ENCODE measurements around the gene PIP5K1C. TPM values are rescaled to one million over a fixed set of nuclear protein-coding genes. Genes with fewer than 3 reads are reported as not detected.

Gene PIP5K1C
- total and polyA plus RNA-seq, 7 experiments from 2014 or later, result 6.8 to 32.4 (median 21.8) TPM

DNA sequence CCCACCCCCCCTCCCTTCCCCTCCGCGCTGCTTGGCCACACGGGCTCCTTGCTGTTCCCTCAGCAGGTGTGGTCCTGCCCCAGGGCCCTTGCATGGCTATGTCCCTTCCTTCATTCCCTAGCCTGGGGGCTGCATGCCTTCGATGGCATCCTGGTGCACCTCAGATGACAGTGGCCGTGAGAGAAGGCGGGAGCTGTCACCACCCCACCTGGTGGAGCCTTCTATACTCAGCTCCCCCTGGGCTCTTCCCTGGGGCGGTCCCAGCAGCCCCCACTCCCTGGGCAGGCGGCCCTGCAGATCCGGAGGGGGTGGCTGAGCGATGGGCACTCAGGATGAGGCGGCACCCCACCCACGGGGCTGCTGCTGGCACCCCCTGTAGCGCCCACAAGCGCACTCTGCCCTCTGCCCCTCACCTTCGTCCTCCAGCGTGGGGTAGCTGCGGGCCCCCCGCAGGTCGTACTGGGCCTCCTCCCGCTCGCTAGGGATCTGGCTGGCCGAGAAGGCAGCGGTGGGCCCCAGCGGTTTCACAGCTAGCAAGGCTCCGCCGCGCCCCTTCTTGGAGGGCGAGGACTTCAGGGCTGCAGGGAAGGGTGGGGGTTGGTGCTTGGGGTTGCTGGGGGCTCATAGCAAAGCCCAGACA is 56.5 kb downstream of the PIP5K1C start:
- no peaks in the 10 kb centered on the region for H3K27me3 Mint-ChIP-seq
- ChIA-PET POLR2A (no interaction called here), CTCF (interaction anchor here (1.6 kb wide), 1 partner anchor 98 kb away, joined by 3 read pairs; no protein-coding TSS in a partner anchor)
- Histone ChIP-seq H3K36me3 (ENCODE audit: control insufficient read depth in 2 of 3, insufficient read depth in 3 of 3, low read length in 3 of 3) (peaks cover 0 to 74% (median 0%) of the 10 kb centered on the region in 3 experiments), H3K4me1 (ENCODE audit: control insufficient read depth in 2 of 2, insufficient read depth in 2 of 2, low read length in 2 of 2) (no peaks in the 10 kb centered on the region), H3K4me3 (ENCODE audit: low read length) (no peak overlapping the region), H3K27ac (ENCODE audit: low read depth, low read length) (no peak overlapping the region), H3K27me3 (ENCODE audit: control insufficient read depth in 2 of 2, insufficient read depth in 2 of 2, low read length in 2 of 2) (no peaks in the 10 kb centered on the region), H3K9me3 (ENCODE audit: control insufficient read depth in 2 of 3, low read length in 3 of 3) (no peaks in the 10 kb centered on the region)
- ATAC-seq (no peak), DNase-seq (no peak)
- H3K27ac Mint-ChIP-seq, result no peak overlapping the region
- no peak overlapping the region for H3K4me3 Mint-ChIP-seq
- intact Hi-C loops (cut with micrococcal nuclease), result no loop called here
- H3K4me1 Mint-ChIP-seq, result peaks cover 0 to 2% (median 0%) of the 10 kb centered on the region in 7 donors
- H3K9me3 Mint-ChIP-seq, result no peaks in the 10 kb centered on the region
- peaks cover 0 to 9% (median 1%) of the 10 kb centered on the region in 5 donors for H3K36me3 Mint-ChIP-seq

DNA sequence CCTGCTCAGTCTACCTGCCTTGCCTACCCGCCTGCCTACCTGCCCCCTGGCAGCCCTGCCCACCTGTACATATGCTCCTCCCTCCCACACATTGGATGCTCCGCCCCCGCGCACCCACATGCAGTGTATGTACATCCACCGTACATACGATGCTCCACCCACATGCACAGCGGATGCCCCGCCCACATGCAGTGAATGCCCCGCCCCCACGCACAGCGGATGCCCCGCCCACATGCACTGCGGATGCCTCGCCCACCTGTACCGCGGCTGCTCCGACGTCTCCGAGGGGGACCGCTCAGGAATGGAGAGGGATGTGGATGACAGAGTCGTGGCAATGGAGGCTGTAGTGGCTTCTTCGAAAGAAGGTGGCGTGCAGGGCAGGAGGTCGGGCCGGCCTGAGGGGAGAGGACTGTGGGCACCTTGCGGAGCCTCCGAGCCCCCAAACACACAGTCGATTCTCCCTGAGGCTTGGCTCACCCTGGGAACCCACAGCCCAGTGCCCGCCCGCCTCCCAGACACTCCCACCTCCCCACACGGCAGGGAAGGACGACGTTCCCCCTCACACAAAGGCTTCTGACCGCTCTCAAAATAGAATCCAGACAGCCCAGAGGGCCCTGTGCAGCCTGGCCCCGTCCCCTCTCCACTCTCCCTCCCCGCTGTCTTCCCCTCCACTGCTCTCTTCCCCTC is 57.1 kb downstream of the PIP5K1C start:
- no peak overlapping the region for H3K27ac ChIP-seq (ENCODE audit: low read depth, low read length)
- H3K36me3 ChIP-seq (ENCODE audit: control insufficient read depth in 2 of 3, insufficient read depth in 3 of 3, low read length in 3 of 3), result peaks cover 0 to 75% (median 0%) of the 10 kb centered on the region in 3 experiments
- H3K4me3 ChIP-seq (ENCODE audit: low read length), result no peak overlapping the region
- Mint-ChIP-seq H3K27me3 (no peaks in the 10 kb centered on the region), H3K36me3 (peaks cover 0 to 14% (median 1%) of the 10 kb centered on the region in 5 donors), H3K4me1 (peaks cover 0 to 2% (median 0%) of the 10 kb centered on the region in 7 donors), H3K27ac (no peak overlapping the region), H3K9me3 (no peaks in the 10 kb centered on the region), H3K4me3 (no peak overlapping the region)
- H3K9me3 ChIP-seq (ENCODE audit: control insufficient read depth in 2 of 3, low read length in 3 of 3), result no peaks in the 10 kb centered on the region
- ATAC-seq, result peak; percentile 38
- ChIA-PET POLR2A (no interaction called here), CTCF (no interaction called here)
- intact Hi-C loops (cut with micrococcal nuclease), result no loop called here
- DNase-seq, result no peak
- no peaks in the 10 kb centered on the region for H3K4me1 ChIP-seq (ENCODE audit: control insufficient read depth in 2 of 2, insufficient read depth in 2 of 2, low read length in 2 of 2)
- no peaks in the 10 kb centered on the region for H3K27me3 ChIP-seq (ENCODE audit: control insufficient read depth in 2 of 2, insufficient read depth in 2 of 2, low read length in 2 of 2)

GRCh38 chr19:3642296-3642695 is 58.0 kb downstream of the PIP5K1C start:
- CTCF ChIA-PET, result no interaction called here
- H3K9me3 ChIP-seq (ENCODE audit: control insufficient read depth in 2 of 3, low read length in 3 of 3), result no peaks in the 10 kb centered on the region
- POLR2A ChIA-PET, result no interaction called here
- Mint-ChIP-seq H3K9me3 (no peaks in the 10 kb centered on the region), H3K36me3 (peaks cover 0 to 14% (median 1%) of the 10 kb centered on the region in 5 donors), H3K4me1 (peaks cover 0 to 2% (median 0%) of the 10 kb centered on the region in 7 donors), H3K4me3 (no peak overlapping the region), H3K27me3 (no peaks in the 10 kb centered on the region), H3K27ac (no peak overlapping the region)
- H3K4me3 ChIP-seq (ENCODE audit: low read length), result no peak overlapping the region
- ATAC-seq (no peak), DNase-seq (no peak)
- peaks cover 0 to 79% (median 0%) of the 10 kb centered on the region in 3 experiments for H3K36me3 ChIP-seq (ENCODE audit: control insufficient read depth in 2 of 3, insufficient read depth in 3 of 3, low read length in 3 of 3)
- no peak overlapping the region for H3K27ac ChIP-seq (ENCODE audit: low read depth, low read length)
- no peaks in the 10 kb centered on the region for H3K27me3 ChIP-seq (ENCODE audit: control insufficient read depth in 2 of 2, insufficient read depth in 2 of 2, low read length in 2 of 2)
- H3K4me1 ChIP-seq (ENCODE audit: control insufficient read depth in 2 of 2, insufficient read depth in 2 of 2, low read length in 2 of 2), result no peaks in the 10 kb centered on the region
- intact Hi-C loops (cut with micrococcal nuclease), result no loop called here

GRCh38 chr19:3641515-3642269 is 58.6 kb downstream of the PIP5K1C start:
- H3K27me3 ChIP-seq (ENCODE audit: control insufficient read depth in 2 of 2, insufficient read depth in 2 of 2, low read length in 2 of 2), result no peaks in the 10 kb centered on the region
- peaks cover 0 to 79% (median 0%) of the 10 kb centered on the region in 3 experiments for H3K36me3 ChIP-seq (ENCODE audit: control insufficient read depth in 2 of 3, insufficient read depth in 3 of 3, low read length in 3 of 3)
- H3K27ac ChIP-seq (ENCODE audit: low read depth, low read length), result no peak overlapping the region
- H3K4me1 ChIP-seq (ENCODE audit: control insufficient read depth in 2 of 2, insufficient read depth in 2 of 2, low read length in 2 of 2), result no peaks in the 10 kb centered on the region
- Mint-ChIP-seq H3K27me3 (no peaks in the 10 kb centered on the region), H3K9me3 (no peaks in the 10 kb centered on the region), H3K36me3 (peaks cover 0 to 14% (median 1%) of the 10 kb centered on the region in 5 donors), H3K27ac (no peak overlapping the region), H3K4me1 (peaks cover 0 to 1% (median 0%) of the 10 kb centered on the region in 7 donors), H3K4me3 (no peak overlapping the region)
- ATAC-seq (no peak), DNase-seq (no peak)
- intact Hi-C loops (cut with micrococcal nuclease), result no loop called here
- H3K9me3 ChIP-seq (ENCODE audit: control insufficient read depth in 2 of 3, low read length in 3 of 3), result no peaks in the 10 kb centered on the region
- ChIA-PET POLR2A (no interaction called here), CTCF (no interaction called here)
- no peak overlapping the region for H3K4me3 ChIP-seq (ENCODE audit: low read length)

- no peak for ATAC-seq
- H3K4me3 Mint-ChIP-seq, result no peak overlapping the region
- Histone ChIP-seq H3K27ac (ENCODE audit: low read depth, low read length) (no peak overlapping the region), H3K27me3 (ENCODE audit: control insufficient read depth in 2 of 2, insufficient read depth in 2 of 2, low read length in 2 of 2) (no peaks in the 10 kb centered on the region), H3K9me3 (ENCODE audit: control insufficient read depth in 2 of 3, low read length in 3 of 3) (no peaks in the 10 kb centered on the region), H3K4me1 (ENCODE audit: control insufficient read depth in 2 of 2, insufficient read depth in 2 of 2, low read length in 2 of 2) (no peaks in the 10 kb centered on the region), H3K36me3 (ENCODE audit: control insufficient read depth in 2 of 3, insufficient read depth in 3 of 3, low read length in 3 of 3) (peaks cover 0 to 61% (median 0%) of the 10 kb centered on the region in 3 experiments), H3K4me3 (ENCODE audit: low read length) (no peak overlapping the region)
- ChIA-PET CTCF (no interaction called here), POLR2A (no interaction called here)
- peaks cover 0 to 14% (median 1%) of the 10 kb centered on the region in 5 donors for H3K36me3 Mint-ChIP-seq
- DNase-seq, result no peak
- H3K27me3 Mint-ChIP-seq, result no peaks in the 10 kb centered on the region
- no peaks in the 10 kb centered on the region for H3K9me3 Mint-ChIP-seq
- peak overlapping the region in 1 of 9 donors; percentile 28 for H3K27ac Mint-ChIP-seq
- no peaks in the 10 kb centered on the region for H3K4me1 Mint-ChIP-seq
- intact Hi-C loops (cut with micrococcal nuclease), result no loop called here
These were observed 60.8 kb downstream of the PIP5K1C start for GRCh38 chr19:3639479-3639878.

GRCh38 chr19:3638208-3639193 is 61.8 kb downstream of the PIP5K1C start:
- H3K27ac ChIP-seq (ENCODE audit: low read depth, low read length), result no peak overlapping the region
- Mint-ChIP-seq H3K27me3 (no peaks in the 10 kb centered on the region), H3K27ac (no peak overlapping the region), H3K4me1 (no peaks in the 10 kb centered on the region), H3K36me3 (peaks cover 0 to 14% (median 1%) of the 10 kb centered on the region in 5 donors), H3K4me3 (no peak overlapping the region), H3K9me3 (no peaks in the 10 kb centered on the region)
- ChIA-PET POLR2A (no interaction called here), CTCF (no interaction called here)
- no peaks in the 10 kb centered on the region for H3K4me1 ChIP-seq (ENCODE audit: control insufficient read depth in 2 of 2, insufficient read depth in 2 of 2, low read length in 2 of 2)
- peaks cover 0 to 55% (median 0%) of the 10 kb centered on the region in 3 experiments for H3K36me3 ChIP-seq (ENCODE audit: control insufficient read depth in 2 of 3, insufficient read depth in 3 of 3, low read length in 3 of 3)
- no peaks in the 10 kb centered on the region for H3K9me3 ChIP-seq (ENCODE audit: control insufficient read depth in 2 of 3, low read length in 3 of 3)
- ATAC-seq, result no peak
- no peaks in the 10 kb centered on the region for H3K27me3 ChIP-seq (ENCODE audit: control insufficient read depth in 2 of 2, insufficient read depth in 2 of 2, low read length in 2 of 2)
- no peak overlapping the region for H3K4me3 ChIP-seq (ENCODE audit: low read length)
- no peak for DNase-seq
- intact Hi-C loops (cut with micrococcal nuclease), result no loop called here

Measured in naive thymus-derived CD4-positive, alpha-beta T cell (primary cell).